IMR-90 (cell line): Measurements from ENCODE around the gene SUGP2. TPM values are rescaled to one million over a fixed set of nuclear protein-coding genes. Genes with fewer than 3 reads are reported as not detected.

Experiments
- ATAC-seq: fragments of 200-7000 bp; cut with Tn5 transposase; 2 replicates; pipeline ENCODE4 v1.9.1; 2020; ENCODE audit warnings: low read depth, mild to moderate bottlenecking, moderate library complexity
- BruUV-seq: library from RNA; stranded (reverse); fragments of 400-500 nt; replicated peaks from 2 replicates; lab custom pipeline; 2021; lab: Mats Ljungman, UMichigan
- CTCF ChIA-PET: fragments of 300-600 bp; formaldehyde crosslinking; extraction: SDS; loops from one replicate; lab custom pipeline; 2021; ENCODE audit warnings: antibody characterized with exemption; lab: Yijun Ruan, JAX
- POLR2A ChIA-PET: fragments of 300-600 bp; sonication (Branson Sonifier 250); formaldehyde crosslinking; loops from one replicate; lab custom pipeline; 2022; ENCODE audit warnings: antibody characterized with exemption; ENCODE audit not compliant: unreplicated experiment; lab: Charles Lee
- DNase-seq: peaks from one replicate; pipeline ENCODE4 v3.0.0; 2013
- H2AFZ ChIP-seq: replicated peaks from 2 replicates; pipeline ENCODE3; 2013; ENCODE audit warnings: low read length, mild to moderate bottlenecking; ENCODE audit not compliant: poor library complexity
- H2AK5ac ChIP-seq: 2 replicates; pipeline ENCODE4 v1.6.1; 2013; ENCODE audit warnings: low read depth, low read length, inconsistent platforms
- H2AK9ac ChIP-seq: replicated peaks from 2 replicates; pipeline ENCODE3; 2013; ENCODE audit warnings: mild to moderate bottlenecking, low read depth, low read length, moderate library complexity; ENCODE audit not compliant: poor library complexity
- H2BK120ac ChIP-seq: 2 replicates; pipeline ENCODE4 v1.6.1; 2013; ENCODE audit warnings: low read depth, low read length, inconsistent platforms
- H2BK15ac ChIP-seq: 3 replicates; pipeline ENCODE4 v1.6.1; 2013; ENCODE audit warnings: low read depth, low read length, inconsistent platforms
- H2BK20ac ChIP-seq: 2 replicates; pipeline ENCODE4 v1.6.1; 2013; ENCODE audit warnings: low read depth, mild to moderate bottlenecking, inconsistent platforms, low read length, moderate library complexity
- H2BK5ac ChIP-seq: 2 replicates; pipeline ENCODE4 v1.6.1; 2013; ENCODE audit warnings: mild to moderate bottlenecking, low read depth, low read length, inconsistent platforms; ENCODE audit not compliant: poor library complexity, severe bottlenecking
- H3K14ac ChIP-seq: replicated peaks from 2 replicates; pipeline ENCODE4 v1.6.1; 2013; ENCODE audit warnings: low read depth, low read length, inconsistent platforms
- H3K18ac ChIP-seq: 2 replicates; pipeline ENCODE4 v1.6.1; 2013; ENCODE audit warnings: low read depth, low read length, control low read depth
- H3K23ac ChIP-seq: 2 replicates; pipeline ENCODE4 v1.6.1; 2013; ENCODE audit warnings: low read depth, low read length, inconsistent platforms
- H3K27ac ChIP-seq: 2 replicates; pipeline ENCODE4 v1.5.1; 2013; ENCODE audit warnings: mild to moderate bottlenecking, control low read depth, low read length; ENCODE audit not compliant: insufficient read depth
- H3K27me3 ChIP-seq: 2 replicates; pipeline ENCODE4 v1.6.1; 2013; ENCODE audit warnings: low read length; ENCODE audit not compliant: control insufficient read depth, insufficient read depth
- H3K36me3 ChIP-seq: 2 replicates; pipeline ENCODE4 v1.6.1; 2013; ENCODE audit warnings: low read length, mixed read lengths; ENCODE audit not compliant: control insufficient read depth, insufficient read depth
- H3K4ac ChIP-seq: 2 replicates; pipeline ENCODE4 v1.6.1; 2013; ENCODE audit warnings: low read depth, low read length, inconsistent platforms
- H3K4me1 ChIP-seq: 2 replicates; pipeline ENCODE4 v1.6.1; 2013; ENCODE audit warnings: low read length, mixed read lengths; ENCODE audit not compliant: control insufficient read depth, insufficient read depth
- H3K4me2 ChIP-seq: 2 replicates; pipeline ENCODE4 v1.6.1; 2013; ENCODE audit warnings: low read depth, mild to moderate bottlenecking, control low read depth, low read length, moderate library complexity
- H3K4me3 ChIP-seq: 2 replicates; pipeline ENCODE4 v1.5.1; 2013; ENCODE audit warnings: low read depth, mild to moderate bottlenecking, control low read depth, low read length, moderate library complexity; ENCODE audit not compliant: insufficient read depth
- H3K56ac ChIP-seq: 2 replicates; pipeline ENCODE4 v1.6.1; 2013; ENCODE audit warnings: low read length, inconsistent platforms; ENCODE audit not compliant: insufficient read depth; ENCODE audit errors: extremely low read depth
- H3K79me1 ChIP-seq, 2 experiments: 2 replicates each; pipeline ENCODE4 v1.6.1; 2013; ENCODE audit warnings: low read length in 2 of 2, inconsistent platforms in 1 of 2, low read depth in 1 of 2
- H3K9ac ChIP-seq: 2 replicates; pipeline ENCODE4 v1.6.1; 2013; ENCODE audit warnings: low read depth, low read length, control low read depth
- H3K9me1 ChIP-seq: 2 replicates; pipeline ENCODE4 v1.6.1; 2013; ENCODE audit warnings: low read length, inconsistent platforms; ENCODE audit not compliant: insufficient read depth
- H3K9me3 ChIP-seq: 2 replicates; pipeline ENCODE4 v1.6.1; 2013; ENCODE audit warnings: low read length; ENCODE audit not compliant: control insufficient read depth, insufficient read depth
- H4K20me1 ChIP-seq: 2 replicates; pipeline ENCODE4 v1.6.1; 2013; ENCODE audit warnings: low read length, inconsistent platforms; ENCODE audit not compliant: insufficient read depth
- H4K5ac ChIP-seq: 2 replicates; pipeline ENCODE4 v1.6.1; 2013; ENCODE audit warnings: mild to moderate bottlenecking, low read depth, low read length, control low read depth
- H4K8ac ChIP-seq, 2 experiments: 2 replicates each; pipeline ENCODE4 v1.6.1; 2013; ENCODE audit warnings: low read depth in 2 of 2, low read length in 2 of 2, control low read depth in 1 of 2, inconsistent platforms in 1 of 2
- H4K91ac ChIP-seq: 2 replicates; pipeline ENCODE4 v1.6.1; 2013; ENCODE audit warnings: low read depth, low read length, inconsistent platforms; ENCODE audit not compliant: insufficient read depth
- CEBPB ChIP-seq: IDR thresholded peaks from 2 replicates; pipeline ENCODE4 v1.6.1; 2012; ENCODE audit warnings: low read depth, low read length, improper control_type of control experiment
- MAFK ChIP-seq: IDR thresholded peaks from 2 replicates; pipeline ENCODE4 v1.6.1; 2012; ENCODE audit warnings: low read depth, low read length, improper control_type of control experiment
- RCOR1 ChIP-seq: IDR thresholded peaks from 2 replicates; pipeline ENCODE4 v1.6.1; 2012; ENCODE audit warnings: mild to moderate bottlenecking, low read length, improper control_type of control experiment; ENCODE audit not compliant: insufficient replicate concordance
- WGBS, 2 experiments: methylation state at CpG; one replicate each; pipeline versions ENCODE4 v1.1.5 to v1.1.7; 2013; ENCODE audit warnings: missing lambda C conversion rate in 2 of 2; ENCODE audit not compliant: insufficient read length in 1 of 2; ENCODE audit errors: extremely low coverage in 2 of 2; 5-methylcytosine and 5-hydroxymethylcytosine counted together
- dilution Hi-C: fragments of 300-500 bp; cut with HindIII; formaldehyde crosslinking; loops from one replicate; pipeline ENCODE4 v1.14.3; 2018; ENCODE audit warnings: low sequenced_read_pairs; ENCODE audit not compliant: unreplicated experiment
- in situ Hi-C: fragments of 300-500 bp; cut with MboI; formaldehyde crosslinking; loops from 3 replicates; pipeline ENCODE4 v1.14.3; 2019; ENCODE audit warnings: low sequenced_read_pairs, inconsistent platforms, mixed read lengths
- intact Hi-C: fragments of 100-400 bp; cut with micrococcal nuclease; formaldehyde crosslinking; loops from 2 replicates; pipeline ENCODE4 v1.10.0; 2022
- polyA plus RNA-seq, 3 experiments: library from polyadenylated mRNA; depleted of rRNA; stranded (reverse); fragments of >200 nt; gene quantifications; 2 replicates each; pipeline ENCODE4 v1.2.3, GENCODE V29; 2012; ENCODE audit warnings: low replicate concordance in 1 of 3
- total RNA-seq: library from RNA; depleted of rRNA; stranded (reverse); fragments of >200 nt; gene quantifications from 2 replicates; pipeline ENCODE4 v1.2.3, GENCODE V29; 2012

The SUGP2 gene
- total and polyA plus RNA-seq, 2 of the 4 experiments (the other 2 are of a cell fraction) = 25.8 to 69.2 TPM

- Histone ChIP-seq H2BK5ac (no peak overlapping the region), H3K23ac (no peak overlapping the region), H3K4me2 (no peak overlapping the region), H3K27me3 (no peaks in the 10 kb centered on the region), H3K4me1 (no peaks in the 10 kb centered on the region), H3K27ac (no peak overlapping the region), H3K9ac (no peak overlapping the region), H4K8ac (no peak overlapping the region), H3K4me3 (no peak overlapping the region), H2BK120ac (no peak overlapping the region), H3K56ac (no peak overlapping the region), H3K4ac (no peak overlapping the region), H2AK9ac (no peak overlapping the region), H3K36me3 (peaks cover 63% of the 10 kb centered on the region), H2BK20ac (no peak overlapping the region), H3K9me1 (no peaks in the 10 kb centered on the region; the same call in 1 of the 2 replicates), H3K18ac (no peak overlapping the region), H3K9me3 (no peaks in the 10 kb centered on the region), H2AFZ (no peak overlapping the region), H4K5ac (no peak overlapping the region), H4K91ac (no peak overlapping the region), H3K14ac (no peak overlapping the region), H4K20me1 (no peaks in the 10 kb centered on the region; the same call in 1 of the 2 replicates), H2AK5ac (no peak overlapping the region), H2BK15ac (no peak overlapping the region), H3K79me1 (peaks cover 0 to 19% of the 10 kb centered on the region in 2 experiments; a peak in 1 of 4 replicates)
- dilution Hi-C loops = no loop called here
- BruUV-seq = no TSS peak
- ChIA-PET CTCF (no interaction called here), POLR2A (no interaction called here)
- intact Hi-C loops = loop anchor here (1.0 kb wide), 2 partner anchors 58 to 84 kb away; no protein-coding TSS in a partner anchor
- in situ Hi-C loops = no loop called here
- DNase-seq (no peak), ATAC-seq (no peak)
- TF ChIP-seq MAFK = no peak
- no peak for TF ChIP-seq CEBPB
- TF ChIP-seq RCOR1 = no peak
- WGBS, 2 experiments = 98% methylated on average over 9 of the region's 19 CpGs; no CpG with 5 or more reads in 1 of the 2 experiments
Measured at GRCh38 chr19:19054939-19055440, 21.7 kb upstream of the SUGP2 start.
